ENCODE results near the gene GJA4.

DNA sequence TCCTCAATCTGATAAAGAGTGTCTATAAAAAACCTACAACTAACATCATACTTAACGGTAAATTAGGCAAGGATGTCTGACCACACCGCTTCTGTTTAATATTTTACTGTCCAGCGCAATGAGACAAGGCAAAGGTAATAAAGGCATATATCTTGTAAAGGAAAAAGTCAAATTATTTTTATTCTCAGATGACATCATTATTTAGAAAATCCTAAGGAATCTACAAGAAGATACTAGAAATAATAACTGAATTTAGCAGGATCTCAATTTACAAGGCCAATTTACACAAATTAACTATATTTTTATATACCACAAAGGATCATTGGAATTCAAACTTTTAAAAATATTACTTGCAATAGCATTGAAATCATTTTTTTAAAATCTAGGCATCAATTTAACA lies 29.4 kb downstream of the GJA4 start:
- TF ChIP-seq, protein P1, sequence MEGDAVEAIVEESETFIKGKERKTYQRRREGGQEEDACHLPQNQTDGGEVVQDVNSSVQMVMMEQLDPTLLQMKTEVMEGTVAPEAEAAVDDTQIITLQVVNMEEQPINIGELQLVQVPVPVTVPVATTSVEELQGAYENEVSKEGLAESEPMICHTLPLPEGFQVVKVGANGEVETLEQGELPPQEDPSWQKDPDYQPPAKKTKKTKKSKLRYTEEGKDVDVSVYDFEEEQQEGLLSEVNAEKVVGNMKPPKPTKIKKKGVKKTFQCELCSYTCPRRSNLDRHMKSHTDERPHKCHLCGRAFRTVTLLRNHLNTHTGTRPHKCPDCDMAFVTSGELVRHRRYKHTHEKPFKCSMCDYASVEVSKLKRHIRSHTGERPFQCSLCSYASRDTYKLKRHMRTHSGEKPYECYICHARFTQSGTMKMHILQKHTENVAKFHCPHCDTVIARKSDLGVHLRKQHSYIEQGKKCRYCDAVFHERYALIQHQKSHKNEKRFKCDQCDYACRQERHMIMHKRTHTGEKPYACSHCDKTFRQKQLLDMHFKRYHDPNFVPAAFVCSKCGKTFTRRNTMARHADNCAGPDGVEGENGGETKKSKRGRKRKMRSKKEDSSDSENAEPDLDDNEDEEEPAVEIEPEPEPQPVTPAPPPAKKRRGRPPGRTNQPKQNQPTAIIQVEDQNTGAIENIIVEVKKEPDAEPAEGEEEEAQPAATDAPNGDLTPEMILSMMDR (IDR thresholded peaks at IDR 0.05), result no peak
- TF ChIP-seq POLR2A (IDR thresholded peaks at IDR 0.05) (no peak), POLR2AphosphoS5 (IDR thresholded peaks at IDR 0.05) (no peak), EP300 (IDR thresholded peaks at IDR 0.05) (no peak)
